ENCODE results near the gene SIAH3. TPM values are rescaled to one million over a fixed set of nuclear protein-coding genes. Genes with fewer than 3 reads are reported as not detected.
A peak's percentile ranks its signal among the peaks of the same experiment; 100 is the strongest.

SIAH3 gene
- total RNA-seq, 1 donor from 2014 or later = 0.02 TPM

- H3K9me3 Mint-ChIP-seq (ENCODE audit: low read depth) = peaks cover 6% of the 10 kb centered on the region
- no peak overlapping the region for H3K27ac Mint-ChIP-seq (ENCODE audit: unreplicated experiment)
- peaks cover 2% of the 10 kb centered on the region for H3K27me3 Mint-ChIP-seq (ENCODE audit: low read depth)
- no peaks in the 10 kb centered on the region for H3K36me3 Mint-ChIP-seq (ENCODE audit: low read depth)
- H3K4me1 Mint-ChIP-seq (ENCODE audit: low read depth) = peaks cover 16% of the 10 kb centered on the region
- no peak for TF ChIP-seq CTCF (IDR thresholded peaks at IDR 0.05)
- DNase-seq (ENCODE audit: low spot score) = no peak
- H3K4me3 Mint-ChIP-seq (ENCODE audit: unreplicated experiment) = no peak overlapping the region
Measured at GRCh38 chr13:45863709-45864590, 12.4 kb upstream of the SIAH3 start.

DNA sequence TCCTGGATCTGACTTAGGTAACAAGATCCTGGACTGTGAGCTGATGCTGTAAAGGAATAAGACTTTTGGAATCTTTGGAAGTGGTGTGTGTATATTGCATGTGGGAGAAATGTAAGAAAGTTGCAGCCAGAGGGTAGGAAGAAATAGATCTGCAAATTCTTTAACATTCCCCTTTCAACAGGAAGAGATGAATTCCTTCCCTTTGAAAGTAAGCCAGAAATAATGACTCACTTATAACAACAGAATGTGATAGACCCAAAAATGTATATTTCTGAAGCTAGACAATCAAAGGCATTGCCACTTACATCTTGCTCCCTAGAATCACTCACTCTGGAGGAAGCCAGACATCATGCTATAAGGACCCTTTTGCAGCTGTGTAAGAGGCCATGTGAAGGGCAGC is 9.8 kb upstream of the SIAH3 start:
- H3K27me3 Mint-ChIP-seq (ENCODE audit: low read depth) = peaks cover 2% of the 10 kb centered on the region
- H3K4me1 Mint-ChIP-seq (ENCODE audit: low read depth) = peaks cover 16% of the 10 kb centered on the region
- no peak overlapping the region for H3K4me3 Mint-ChIP-seq (ENCODE audit: unreplicated experiment)
- H3K36me3 Mint-ChIP-seq (ENCODE audit: low read depth) = no peaks in the 10 kb centered on the region
- H3K9me3 Mint-ChIP-seq (ENCODE audit: low read depth) = peaks cover 2% of the 10 kb centered on the region
- peak overlapping the region; percentile 60 for H3K27ac Mint-ChIP-seq (ENCODE audit: unreplicated experiment)
- no peak for DNase-seq (ENCODE audit: low spot score)
- TF ChIP-seq CTCF (IDR thresholded peaks at IDR 0.05) = no peak

DNA sequence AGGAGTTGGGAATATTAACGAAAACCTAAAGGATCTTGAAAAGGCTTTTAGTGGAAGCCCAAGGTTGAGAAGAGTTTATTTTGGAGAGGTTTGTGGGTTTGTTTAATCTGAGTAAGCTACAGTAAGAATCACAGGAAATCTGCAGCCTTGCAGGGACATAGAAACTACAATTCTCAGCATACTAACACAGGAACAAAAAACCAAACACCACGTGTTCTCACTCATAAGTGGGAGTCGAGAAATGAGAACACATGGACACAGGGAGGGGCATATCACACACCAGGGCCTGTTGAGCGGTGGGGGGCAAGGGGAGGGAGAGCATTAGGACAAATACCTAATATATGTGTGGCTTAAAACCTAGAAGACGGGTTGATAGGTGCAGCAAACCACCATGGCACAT is 8.7 kb upstream of the SIAH3 start:
- Mint-ChIP-seq H3K27me3 (ENCODE audit: low read depth) (no peaks in the 10 kb centered on the region), H3K4me3 (ENCODE audit: unreplicated experiment) (no peak overlapping the region), H3K9me3 (ENCODE audit: low read depth) (peaks cover 2% of the 10 kb centered on the region), H3K27ac (ENCODE audit: unreplicated experiment) (no peak overlapping the region), H3K4me1 (ENCODE audit: low read depth) (peaks cover 16% of the 10 kb centered on the region), H3K36me3 (ENCODE audit: low read depth) (no peaks in the 10 kb centered on the region)
- no peak for TF ChIP-seq CTCF (IDR thresholded peaks at IDR 0.05)
- no peak for DNase-seq (ENCODE audit: low spot score)

GRCh38 chr13:45859705-45860104 is 8.2 kb upstream of the SIAH3 start:
- Mint-ChIP-seq H3K4me3 (ENCODE audit: unreplicated experiment) (no peak overlapping the region), H3K36me3 (ENCODE audit: low read depth) (no peaks in the 10 kb centered on the region), H3K27ac (ENCODE audit: unreplicated experiment) (no peak overlapping the region), H3K4me1 (ENCODE audit: low read depth) (peaks cover 16% of the 10 kb centered on the region), H3K9me3 (ENCODE audit: low read depth) (peaks cover 4% of the 10 kb centered on the region), H3K27me3 (ENCODE audit: low read depth) (no peaks in the 10 kb centered on the region)
- no peak for DNase-seq (ENCODE audit: low spot score)
- no peak for TF ChIP-seq CTCF (IDR thresholded peaks at IDR 0.05)

DNA sequence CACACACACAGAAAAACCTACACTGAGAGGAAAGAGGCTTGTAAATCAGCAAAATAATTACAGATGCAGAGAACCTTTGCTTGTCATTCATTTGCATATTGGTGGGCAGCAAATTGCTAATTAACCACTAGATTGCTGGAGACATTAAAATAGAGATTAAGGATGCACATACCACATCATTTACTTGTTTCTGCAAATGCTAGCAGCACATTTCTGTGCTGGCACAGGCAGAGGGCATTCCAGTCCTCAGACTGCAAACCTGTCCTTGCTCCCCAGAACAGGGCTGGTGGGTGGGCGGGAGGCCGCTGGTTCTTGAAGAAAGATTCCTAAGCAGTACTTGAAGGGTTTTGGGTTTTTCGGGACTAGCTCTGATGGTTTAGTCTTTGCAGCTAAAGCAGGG is 941 bp upstream of the SIAH3 start:
- H3K27me3 Mint-ChIP-seq (ENCODE audit: low read depth) = peaks cover 33% of the 10 kb centered on the region
- no peak for DNase-seq (ENCODE audit: low spot score)
- TF ChIP-seq CTCF (IDR thresholded peaks at IDR 0.05) = no peak
- H3K9me3 Mint-ChIP-seq (ENCODE audit: low read depth) = peaks cover 10% of the 10 kb centered on the region
- no peak overlapping the region for H3K4me3 Mint-ChIP-seq (ENCODE audit: unreplicated experiment)
- H3K27ac Mint-ChIP-seq (ENCODE audit: unreplicated experiment) = no peak overlapping the region
- peaks cover 19% of the 10 kb centered on the region for H3K4me1 Mint-ChIP-seq (ENCODE audit: low read depth)
- no peaks in the 10 kb centered on the region for H3K36me3 Mint-ChIP-seq (ENCODE audit: low read depth)
